Mesendoderm (in vitro differentiated cells): ENCODE data around the gene PDE6B.

Experiments
- DNase-seq: peaks from one replicate; pipeline ENCODE4 v3.0.0; 2013
- H2AK5ac ChIP-seq: 2 replicates; pipeline ENCODE4 v1.6.1; 2013; ENCODE audit warnings: low read length, inconsistent platforms
- H2BK120ac ChIP-seq: 2 replicates; pipeline ENCODE4 v1.6.1; 2013; ENCODE audit warnings: low read depth, mild to moderate bottlenecking, low read length, moderate library complexity, mixed read lengths
- H2BK15ac ChIP-seq: replicated peaks from 2 replicates; pipeline ENCODE4 v1.6.1; 2013; ENCODE audit warnings: low read depth, mild to moderate bottlenecking, moderate library complexity
- H2BK5ac ChIP-seq: 2 replicates; pipeline ENCODE4 v1.6.1; 2013; ENCODE audit warnings: low read length, inconsistent platforms
- H3K18ac ChIP-seq: 2 replicates; pipeline ENCODE4 v1.6.1; 2013; ENCODE audit warnings: mild to moderate bottlenecking, low read length, mixed read lengths
- H3K23ac ChIP-seq: one replicate; pipeline ENCODE4 v1.6.1; 2013; ENCODE audit warnings: low read length
- H3K27ac ChIP-seq: 2 replicates; pipeline ENCODE4 v1.5.1; 2013; ENCODE audit warnings: low read depth, mild to moderate bottlenecking, inconsistent platforms, low read length, moderate library complexity
- H3K27me3 ChIP-seq: 2 replicates; pipeline ENCODE4 v1.6.1; 2013; ENCODE audit warnings: low read length, control low read depth, mild to moderate bottlenecking, inconsistent platforms; ENCODE audit not compliant: insufficient read depth, poor library complexity
- H3K36me3 ChIP-seq: 2 replicates; pipeline ENCODE4 v1.6.1; 2013; ENCODE audit warnings: low read length, inconsistent platforms; ENCODE audit not compliant: control insufficient read depth, insufficient read depth
- H3K4ac ChIP-seq: one replicate; pipeline ENCODE4 v1.6.1; 2013; ENCODE audit warnings: low read depth, mild to moderate bottlenecking, low read length, moderate library complexity
- H3K4me1 ChIP-seq: 2 replicates; pipeline ENCODE4 v1.6.1; 2013; ENCODE audit warnings: low read depth, low read length, inconsistent platforms; ENCODE audit not compliant: control insufficient read depth
- H3K4me2 ChIP-seq: 2 replicates; pipeline ENCODE4 v1.6.1; 2013; ENCODE audit warnings: low read length
- H3K4me3 ChIP-seq: 2 replicates; pipeline ENCODE4 v1.5.1; 2013; ENCODE audit warnings: mild to moderate bottlenecking, low read length
- H3K56ac ChIP-seq: one replicate; pipeline ENCODE4 v1.6.1; 2013; ENCODE audit warnings: low read length
- H3K79me1 ChIP-seq: 2 replicates; pipeline ENCODE4 v1.6.1; 2013; ENCODE audit warnings: low read length, inconsistent platforms
- H3K79me2 ChIP-seq: 2 replicates; pipeline ENCODE4 v1.6.1; 2013; ENCODE audit warnings: mild to moderate bottlenecking, low read length; ENCODE audit not compliant: control insufficient read depth, insufficient read depth
- H3K9ac ChIP-seq: 2 replicates; pipeline ENCODE4 v1.6.1; 2013; ENCODE audit warnings: low read length, inconsistent platforms
- H4K5ac ChIP-seq: one replicate; pipeline ENCODE4 v1.6.1; 2013; ENCODE audit warnings: low read length
- H4K8ac ChIP-seq: one replicate; pipeline ENCODE4 v1.6.1; 2013; ENCODE audit warnings: low read depth, mild to moderate bottlenecking, control low read depth, low read length, moderate library complexity
- WGBS: extraction: QIAGEN DNeasy Blood & Tissue Kit; methylation state at CpG from one replicate; pipeline ENCODE4 v1.1.7; 2013; ENCODE audit warnings: low lambda C conversion rate, missing lambda C conversion rate; ENCODE audit not compliant: insufficient coverage; ENCODE audit errors: extremely low coverage; 5-methylcytosine and 5-hydroxymethylcytosine counted together

Gene PDE6B

GRCh38 chr4:592825-593520 is 32.4 kb upstream of the PDE6B start:
- Histone ChIP-seq H2AK5ac (no peak overlapping the region), H3K4me3 (no peak overlapping the region), H3K56ac (no peak overlapping the region), H3K27ac (no peak overlapping the region), H3K18ac (no peak overlapping the region), H3K27me3 (no peaks in the 10 kb centered on the region), H4K8ac (no peak overlapping the region), H3K4ac (no peak overlapping the region), H3K36me3 (no peaks in the 10 kb centered on the region), H2BK120ac (no peak overlapping the region), H3K79me1 (no peaks in the 10 kb centered on the region), H3K9ac (no peak overlapping the region), H3K79me2 (no peaks in the 10 kb centered on the region), H3K4me1 (no peaks in the 10 kb centered on the region), H3K23ac (no peak overlapping the region), H2BK15ac (no peak overlapping the region), H3K4me2 (no peak overlapping the region), H4K5ac (no peak overlapping the region), H2BK5ac (no peak overlapping the region)
- no peak for DNase-seq
- WGBS = no CpG with 5 or more reads among the region's 5 CpGs

- no peak overlapping the region for H2AK5ac ChIP-seq
- no peak for DNase-seq
- H3K23ac ChIP-seq = no peak overlapping the region
- H3K56ac ChIP-seq = no peak overlapping the region
- H3K4me1 ChIP-seq = no peaks in the 10 kb centered on the region
- H4K5ac ChIP-seq = no peak overlapping the region
- H3K79me2 ChIP-seq = no peaks in the 10 kb centered on the region
- no peak overlapping the region for H4K8ac ChIP-seq
- no peaks in the 10 kb centered on the region for H3K27me3 ChIP-seq
- no peak overlapping the region for H3K27ac ChIP-seq
- no peak overlapping the region for H2BK120ac ChIP-seq
- H3K4ac ChIP-seq = no peak overlapping the region
- H2BK5ac ChIP-seq = no peak overlapping the region
- WGBS = no CpG with 5 or more reads among the region's 3 CpGs
- no peak overlapping the region for H2BK15ac ChIP-seq
- no peaks in the 10 kb centered on the region for H3K79me1 ChIP-seq
- H3K4me2 ChIP-seq = no peak overlapping the region
- H3K4me3 ChIP-seq = no peak overlapping the region
- no peak overlapping the region for H3K9ac ChIP-seq
- no peak overlapping the region for H3K18ac ChIP-seq
- no peaks in the 10 kb centered on the region for H3K36me3 ChIP-seq
Observed at GRCh38 chr4:598925-599324, 26.4 kb upstream of the PDE6B start.

- Histone ChIP-seq H2AK5ac (no peak overlapping the region), H4K8ac (no peak overlapping the region), H4K5ac (no peak overlapping the region), H3K27me3 (no peaks in the 10 kb centered on the region), H3K56ac (no peak overlapping the region), H2BK15ac (no peak overlapping the region), H3K4me2 (no peak overlapping the region), H3K4ac (no peak overlapping the region), H3K79me2 (no peaks in the 10 kb centered on the region), H3K23ac (no peak overlapping the region), H3K4me1 (no peaks in the 10 kb centered on the region), H3K18ac (no peak overlapping the region), H2BK120ac (no peak overlapping the region), H3K4me3 (no peak overlapping the region), H3K79me1 (no peaks in the 10 kb centered on the region), H3K9ac (no peak overlapping the region), H3K27ac (no peak overlapping the region), H2BK5ac (no peak overlapping the region), H3K36me3 (no peaks in the 10 kb centered on the region)
- DNase-seq = no peak
- no CpG with 5 or more reads among the region's 6 CpGs for WGBS
Observed at GRCh38 chr4:600166-600565, 25.2 kb upstream of the PDE6B start.

GRCh38 chr4:600850-601515 is 24.4 kb upstream of the PDE6B start:
- Histone ChIP-seq H3K18ac (no peak overlapping the region), H3K27ac (no peak overlapping the region), H3K79me1 (no peaks in the 10 kb centered on the region), H3K23ac (no peak overlapping the region), H3K56ac (no peak overlapping the region), H3K79me2 (no peaks in the 10 kb centered on the region), H4K8ac (no peak overlapping the region), H4K5ac (no peak overlapping the region), H3K4me1 (no peaks in the 10 kb centered on the region), H2BK15ac (no peak overlapping the region), H3K36me3 (no peaks in the 10 kb centered on the region), H2AK5ac (no peak overlapping the region), H3K9ac (no peak overlapping the region), H3K4me3 (no peak overlapping the region), H2BK5ac (no peak overlapping the region), H2BK120ac (no peak overlapping the region), H3K4me2 (no peak overlapping the region), H3K4ac (no peak overlapping the region), H3K27me3 (no peaks in the 10 kb centered on the region)
- WGBS = no CpG with 5 or more reads among the region's 11 CpGs
- DNase-seq = no peak

GRCh38 chr4:601612-602558 is 23.5 kb upstream of the PDE6B start:
- Histone ChIP-seq H3K4ac (no peak overlapping the region), H2BK120ac (no peak overlapping the region), H3K4me3 (no peak overlapping the region), H2BK15ac (no peak overlapping the region), H3K79me1 (no peaks in the 10 kb centered on the region), H4K8ac (no peak overlapping the region), H3K9ac (no peak overlapping the region), H3K23ac (no peak overlapping the region), H3K36me3 (no peaks in the 10 kb centered on the region), H3K79me2 (no peaks in the 10 kb centered on the region), H3K4me1 (no peaks in the 10 kb centered on the region), H4K5ac (no peak overlapping the region), H2AK5ac (no peak overlapping the region), H3K27ac (no peak overlapping the region), H3K4me2 (no peak overlapping the region), H3K56ac (no peak overlapping the region), H3K27me3 (no peaks in the 10 kb centered on the region), H2BK5ac (no peak overlapping the region), H3K18ac (no peak overlapping the region)
- no CpG with 5 or more reads among the region's 24 CpGs for WGBS
- DNase-seq = no peak
